Measurements from ENCODE around the gene PFDN6. TPM values are rescaled to one million over a fixed set of nuclear protein-coding genes. Genes with fewer than 3 reads are reported as not detected.

Gene PFDN6
- total and polyA plus RNA-seq, 2 of the 13 experiments (the other 11 are each of a cell fraction or from before 2014, with no cell fraction given) = 75.5 to 87.0 TPM

DNA sequence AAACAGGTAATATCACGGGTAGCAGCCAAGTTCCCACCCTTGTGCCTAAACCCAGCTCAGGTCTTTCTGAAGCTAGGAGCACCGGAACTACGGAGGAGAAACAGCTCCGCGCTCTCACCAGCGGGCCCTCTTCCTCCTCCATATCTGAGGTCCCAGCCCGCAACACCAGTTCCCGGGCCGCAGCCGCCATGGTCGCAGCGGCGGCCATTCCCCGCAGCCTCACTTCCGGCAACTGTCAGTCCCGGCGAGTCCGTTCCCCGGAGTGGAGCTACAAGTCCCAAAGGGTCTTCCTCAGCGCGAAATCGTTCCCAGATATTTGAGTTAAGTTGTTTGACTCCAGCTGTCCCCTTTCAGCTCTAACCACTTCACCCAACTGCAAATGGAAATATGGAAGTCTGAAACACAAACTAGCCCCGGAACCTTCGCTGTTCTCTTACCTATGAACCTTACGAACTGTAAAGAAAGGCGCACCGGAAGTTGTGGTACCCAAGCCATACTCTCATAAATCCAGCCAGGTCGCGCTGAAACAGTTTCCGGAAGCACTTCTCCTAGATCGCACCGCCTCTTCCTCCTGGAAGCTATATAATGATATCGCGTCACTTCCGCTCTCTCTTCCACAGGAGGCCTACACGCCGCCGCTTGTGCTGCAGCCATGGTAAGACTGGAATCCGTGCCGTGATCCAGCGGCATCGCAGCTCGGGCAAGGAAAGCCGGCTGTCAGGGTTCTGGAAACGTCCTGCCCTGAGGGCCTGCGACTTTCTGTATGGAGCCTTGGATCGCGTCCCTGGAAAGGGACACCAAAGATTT is 17.7 kb upstream of the PFDN6 start, which contains the start of the genes RPS18 and VPS52 (continued):
- TF ChIP-seq SYNCRIP (IDR thresholded peaks at IDR 0.05; ENCODE audit: insufficient read depth, low read depth, low read length) (no peak), HNF4A (CRISPR knock-in tag; IDR thresholded peaks at IDR 0.05) (no peak; the same call in 1 of the 2 replicates), MAX (IDR thresholded peaks at IDR 0.05) (peak; percentile 98), EEA1 (CRISPR knock-in tag; IDR thresholded peaks at IDR 0.05; ENCODE audit: borderline replicate concordance) (no peak; the same call in 1 of the 2 replicates), ZNF879 (CRISPR knock-in tag; IDR thresholded peaks at IDR 0.05) (peak; percentile 13; the same call in 1 of the 2 replicates), GATA4 (IDR thresholded peaks at IDR 0.05; ENCODE audit: borderline replicate concordance, low read depth) (peak; percentile 77), GTF3A (CRISPR knock-in tag; conservative IDR thresholded peaks at IDR 0.05) (peak; percentile 89), ZNF441 (CRISPR knock-in tag; IDR thresholded peaks at IDR 0.05; ENCODE audit: borderline replicate concordance) (peak; percentile 45), ZEB1 (IDR thresholded peaks at IDR 0.05; ENCODE audit: insufficient replicate concordance, low read depth) (peak; percentile 31), SATB2 (CRISPR knock-in tag; IDR thresholded peaks at IDR 0.05) (peak; percentile 10), ZNF598 (CRISPR knock-in tag; IDR thresholded peaks at IDR 0.05; ENCODE audit: borderline replicate concordance) (peak; percentile 98), ZBTB3 (CRISPR knock-in tag; IDR thresholded peaks at IDR 0.05; ENCODE audit: borderline replicate concordance, low read depth) (no peak), PAX8 (CRISPR knock-in tag; IDR thresholded peaks at IDR 0.05; ENCODE audit: borderline replicate concordance) (peak; percentile 87; the same call in 1 of the 2 replicates), SMAD9 (CRISPR knock-in tag; IDR thresholded peaks at IDR 0.05) (peak; percentile 88; the same call in 1 of the 2 replicates), ZBTB26 (CRISPR knock-in tag; IDR thresholded peaks at IDR 0.05; ENCODE audit: borderline replicate concordance) (peak; percentile 79; the same call in 1 of the 2 replicates), MTA3 (CRISPR knock-in tag; IDR thresholded peaks at IDR 0.05) (peak; percentile 84; the same call in 1 of the 2 replicates), ZNF280B (CRISPR knock-in tag; IDR thresholded peaks at IDR 0.05; ENCODE audit: borderline replicate concordance) (peak; percentile 86; the same call in 1 of the 2 replicates), ZNF253 (CRISPR knock-in tag; IDR thresholded peaks at IDR 0.05; ENCODE audit: borderline replicate concordance) (peak; percentile 90; the same call in 1 of the 2 replicates), ZKSCAN1 (IDR thresholded peaks at IDR 0.05; ENCODE audit: low read length) (0 out of 2 replicates have a peak, but pooled peaks have one; percentile 10), ZNF101 (CRISPR knock-in tag; IDR thresholded peaks at IDR 0.05; ENCODE audit: borderline replicate concordance, low read depth) (no peak), ZNF34 (CRISPR knock-in tag; IDR thresholded peaks at IDR 0.05; ENCODE audit: borderline replicate concordance) (peak; percentile 96), ELF4 (CRISPR knock-in tag; IDR thresholded peaks at IDR 0.05; ENCODE audit: borderline replicate concordance) (peak; percentile 93), ZNF776 (CRISPR knock-in tag; IDR thresholded peaks at IDR 0.05) (no peak; the same call in 1 of the 2 replicates), ZNF10 (CRISPR knock-in tag; IDR thresholded peaks at IDR 0.05; ENCODE audit: borderline replicate concordance, low read depth) (no peak)
- TF ChIP-seq, protein P1, sequence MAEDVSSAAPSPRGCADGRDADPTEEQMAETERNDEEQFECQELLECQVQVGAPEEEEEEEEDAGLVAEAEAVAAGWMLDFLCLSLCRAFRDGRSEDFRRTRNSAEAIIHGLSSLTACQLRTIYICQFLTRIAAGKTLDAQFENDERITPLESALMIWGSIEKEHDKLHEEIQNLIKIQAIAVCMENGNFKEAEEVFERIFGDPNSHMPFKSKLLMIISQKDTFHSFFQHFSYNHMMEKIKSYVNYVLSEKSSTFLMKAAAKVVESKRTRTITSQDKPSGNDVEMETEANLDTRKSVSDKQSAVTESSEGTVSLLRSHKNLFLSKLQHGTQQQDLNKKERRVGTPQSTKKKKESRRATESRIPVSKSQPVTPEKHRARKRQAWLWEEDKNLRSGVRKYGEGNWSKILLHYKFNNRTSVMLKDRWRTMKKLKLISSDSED (CRISPR knock-in tag; IDR thresholded peaks at IDR 0.05) = 0 out of 2 replicates have a peak, but pooled peaks have one; percentile 27
